H1 (cell line): ENCODE data around the gene MRPL33. TPM values are rescaled to one million over a fixed set of nuclear protein-coding genes. Genes with fewer than 3 reads are reported as not detected.

Experiments used
- CHD7 ChIP-seq: fragments of 300-600 bp; sonication (generic); IDR thresholded peaks from 2 replicates; pipeline ENCODE4 v1.7.1; 2012; ENCODE audit warnings: low read length, moderate library complexity, mild to moderate bottlenecking, inconsistent platforms; ENCODE audit not compliant: insufficient replicate concordance
- KDM1A ChIP-seq: fragments of 200-600, 300-600 bp; sonication (generic); IDR thresholded peaks from 2 replicates; pipeline ENCODE4 v1.7.1; 2016; ENCODE audit warnings: mild to moderate bottlenecking, low read length, borderline replicate concordance
- KDM4A ChIP-seq: IDR thresholded peaks from one replicate; pipeline ENCODE4 v1.7.1; 2012; ENCODE audit warnings: low read depth, mild to moderate bottlenecking, moderate library complexity, low read length, inconsistent platforms; ENCODE audit not compliant: severe bottlenecking
- RBBP5 ChIP-seq: IDR thresholded peaks from 2 replicates; pipeline ENCODE4 v1.7.1; 2012; ENCODE audit warnings: low read depth, mild to moderate bottlenecking, inconsistent platforms, low read length, moderate library complexity, borderline replicate concordance
- polyA plus RNA-seq, 7 experiments: library from polyadenylated mRNA; depleted of rRNA in 3 of 7; stranded (reverse) in 5 of 7; unstranded in 2 of 7; fragments of >200 nt in 5 of 7; fragments of 200-250 nt in 2 of 7; gene quantifications; 1 replicate in 5 of 7; 2 replicates in 1 of 7; 4 replicates in 1 of 7; pipeline versions ENCODE4 v1.2.1 to v1.2.3, GENCODE V29; 2011 to 2013; ENCODE audit warnings: missing spikeins in 2 of 7, mixed read lengths in 2 of 7
- total RNA-seq: library from RNA; stranded (reverse); fragmentation: NEBNext Ultra II Directional; extraction: Animal tissue kit (Norgen Biotek cat#: 25700); gene quantifications from 2 replicates; pipeline ENCODE4 v1.2.1, GENCODE V29; 2021

Gene MRPL33
- total and polyA plus RNA-seq, 2 of the 8 experiments (the other 6 are each of a cell fraction or from before 2014, with no cell fraction given): 24.3 to 62.9 TPM

DNA sequence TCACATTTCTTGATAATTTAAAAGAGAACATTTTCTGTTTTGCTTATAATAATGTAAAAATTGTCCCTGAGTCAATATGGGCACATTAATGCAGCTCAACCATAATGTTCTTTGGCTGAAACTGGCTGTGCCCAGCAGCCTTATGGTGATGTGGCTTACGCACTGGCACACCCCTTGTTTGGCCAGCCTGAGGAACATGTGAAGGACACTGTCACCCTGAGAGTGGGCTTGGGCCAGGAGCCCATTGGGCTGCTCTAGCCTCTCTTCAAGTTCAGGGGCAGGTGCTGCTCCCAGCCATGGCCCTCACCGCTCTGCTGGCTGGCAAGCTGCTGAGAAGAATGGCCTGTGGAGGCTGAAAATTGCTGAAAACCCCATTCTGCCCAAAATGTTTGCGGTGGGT is 37.5 kb downstream of the MRPL33 start (continued):
- no peak for TF ChIP-seq CHD7
- no peak for TF ChIP-seq KDM1A
- TF ChIP-seq RBBP5: no peak
- TF ChIP-seq KDM4A: no peak
